Lung microvascular endothelial cell (primary cell): ENCODE results near the gene CEP68. TPM values are rescaled to one million over a fixed set of nuclear protein-coding genes. Genes with fewer than 3 reads are reported as not detected.
"Not testable (repeated sequence)": the region's sequence is repeated elsewhere in the genome, so short reads cannot be mapped to it uniquely, and the experiment has no call there.

Experiments
- DNase-seq, 2 donors: peaks; one replicate each; pipeline versions ENCODE4 v3.0.0 to v3.0.0-alpha.2; 2010; ENCODE audit warnings: low read depth in 2 of 2
- total RNA-seq: library from RNA; depleted of rRNA; stranded (reverse); fragments of >200 nt; gene quantifications from 2 replicates; pipeline ENCODE4 v1.2.1, GENCODE V29; 2014

The CEP68 gene
- total RNA-seq, 1 donor from 2014 or later, result 30.8 TPM

DNA sequence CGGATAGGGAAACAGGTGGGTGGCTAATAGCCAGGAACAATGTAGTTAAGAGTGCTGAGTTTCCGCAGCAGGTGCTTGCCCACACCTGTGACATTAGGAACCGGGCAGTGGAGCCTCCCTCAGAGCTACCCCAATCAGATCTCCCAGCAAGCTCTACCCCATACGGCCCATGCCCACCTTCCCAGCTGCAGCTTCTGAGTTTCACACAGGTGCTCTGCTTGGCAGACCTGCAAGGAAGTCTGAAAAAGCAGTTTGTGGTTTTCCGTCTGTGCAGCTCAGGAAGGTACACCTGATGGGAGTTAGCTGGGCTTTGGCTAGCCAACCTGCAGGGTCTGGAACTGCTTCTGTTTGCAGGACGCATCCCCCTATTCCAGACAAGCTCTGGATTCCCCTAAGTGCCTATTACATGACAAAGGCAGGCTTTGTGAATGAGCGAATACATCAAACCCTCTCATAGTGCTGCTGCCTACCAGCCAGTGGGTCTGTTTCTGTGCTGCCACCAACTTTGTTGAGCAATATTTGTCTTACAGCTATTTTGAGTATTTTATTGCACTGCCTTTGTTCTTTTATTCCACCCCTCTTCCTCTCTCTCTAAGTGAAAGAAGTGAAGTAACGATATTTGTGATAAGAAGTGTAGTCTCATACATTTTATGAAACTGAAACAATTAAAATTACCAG, 24.7 kb upstream of the CEP68 start:
- peak in 1 of 2 donors; percentile 63 for DNase-seq

DNA sequence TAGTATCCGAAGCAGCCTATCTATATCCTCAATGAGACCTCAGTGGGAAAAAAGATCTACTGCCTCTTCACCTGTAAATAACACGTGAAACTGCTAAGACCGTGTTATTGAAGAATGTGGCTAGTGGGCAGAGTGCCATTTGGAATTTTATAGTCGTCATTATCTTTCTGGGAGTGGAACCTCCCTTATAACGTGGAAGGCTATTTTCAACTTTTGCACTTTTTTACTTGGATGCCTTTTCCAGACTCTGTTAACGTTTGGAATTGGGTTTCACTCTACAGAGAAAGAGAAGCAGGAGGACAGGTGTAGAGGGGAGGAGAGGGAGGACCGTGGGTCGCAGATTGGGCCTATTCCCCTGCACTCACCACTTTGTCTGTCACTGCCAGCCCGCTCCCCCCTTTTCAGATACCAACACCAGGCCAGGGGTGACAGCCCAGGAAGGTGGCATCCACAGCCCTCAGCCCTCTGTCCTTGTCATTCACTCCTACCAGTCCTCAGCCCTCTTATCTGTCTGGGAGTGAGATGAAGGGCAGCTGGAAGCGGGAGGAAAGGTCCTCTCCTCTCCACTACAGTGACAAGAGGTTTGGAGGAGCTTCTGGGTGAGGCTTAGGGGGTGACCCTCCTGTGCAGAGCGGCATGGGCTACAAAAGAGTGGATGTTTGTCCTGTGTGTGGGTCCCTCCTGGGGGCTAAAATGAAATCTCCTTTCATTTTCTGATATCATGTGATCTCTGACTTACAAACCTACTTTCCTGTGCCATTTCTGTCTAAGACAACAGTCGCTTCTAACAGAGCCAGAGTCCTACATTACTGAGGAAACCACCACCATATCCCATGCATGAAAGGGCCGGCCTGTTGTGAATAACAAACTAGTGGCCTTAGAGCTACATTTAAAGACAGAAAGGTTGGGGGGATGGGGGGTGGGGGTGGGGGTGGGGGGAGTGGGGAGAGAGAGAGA, 23.9 kb upstream of the CEP68 start:
- DNase-seq, result peak in 1 of 2 donors; percentile 50

DNA sequence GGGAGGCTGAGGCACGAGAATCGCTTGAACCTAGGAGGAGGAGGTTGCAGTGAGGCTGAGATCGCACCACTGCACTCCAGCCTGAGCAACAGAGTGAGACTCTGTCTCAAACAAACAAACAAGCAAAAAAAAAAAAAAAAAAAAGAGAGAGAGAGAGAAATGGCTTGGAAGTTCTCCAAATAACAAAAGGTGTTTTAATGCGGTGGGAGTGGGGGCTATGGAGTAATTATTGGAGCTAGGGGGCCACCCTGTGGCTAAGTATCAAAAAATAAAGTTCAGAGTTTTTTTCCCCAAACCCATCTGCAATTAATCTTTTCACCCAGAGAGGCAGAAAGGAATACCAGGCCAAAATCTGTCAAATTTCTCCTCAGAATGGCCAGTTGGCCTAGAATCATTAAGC, 23.0 kb upstream of the CEP68 start:
- DNase-seq, result peak; percentile 41 to 65

DNA sequence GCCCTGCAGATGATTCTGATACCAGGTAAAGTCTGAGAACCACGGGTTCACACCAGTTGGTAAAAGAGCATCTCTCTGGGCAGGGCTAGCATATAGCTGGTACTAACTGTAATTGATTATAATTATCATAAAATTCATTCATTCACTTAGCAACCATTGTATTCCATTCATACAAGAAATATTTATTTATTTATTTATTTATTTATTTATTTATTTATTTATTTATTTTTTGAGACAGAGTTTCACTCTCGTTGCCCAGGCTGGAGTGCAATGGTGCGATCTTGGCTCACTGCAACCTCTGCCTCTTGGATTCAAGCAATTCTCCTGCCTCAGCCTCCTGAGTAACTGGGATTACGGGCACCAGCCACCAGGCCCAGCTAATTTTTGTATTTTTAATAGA, 22.5 kb upstream of the CEP68 start:
- not testable (repeated sequence) for DNase-seq

DNA sequence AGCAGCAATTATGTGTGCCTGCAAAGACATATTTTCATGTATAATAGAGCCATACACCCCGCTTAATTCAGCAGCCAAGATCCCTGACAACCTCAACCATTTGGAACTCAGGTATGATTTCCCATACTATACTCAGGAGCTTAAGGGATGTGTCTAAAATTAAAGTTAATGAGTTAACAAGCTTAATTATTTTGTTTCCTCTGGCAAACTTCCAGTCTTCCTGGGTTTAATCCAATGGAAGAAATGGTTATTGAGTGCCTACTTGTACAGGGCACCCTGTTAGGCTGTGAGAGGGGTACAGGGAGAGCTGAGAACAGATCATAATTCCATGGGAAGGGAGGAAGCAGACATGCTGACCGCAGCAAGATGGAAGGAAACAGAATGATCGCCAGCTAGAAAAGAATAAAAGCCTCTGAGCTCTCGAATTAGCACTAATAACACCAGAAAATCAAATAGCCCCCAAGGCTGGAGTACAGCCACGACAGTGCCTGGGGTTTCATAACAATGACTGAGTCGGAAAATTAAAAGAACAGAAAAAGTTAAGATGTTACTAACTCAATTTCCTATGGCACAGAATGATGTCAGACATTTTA, 20.8 kb upstream of the CEP68 start:
- DNase-seq, result peak in 1 of 2 donors; percentile 72

DNA sequence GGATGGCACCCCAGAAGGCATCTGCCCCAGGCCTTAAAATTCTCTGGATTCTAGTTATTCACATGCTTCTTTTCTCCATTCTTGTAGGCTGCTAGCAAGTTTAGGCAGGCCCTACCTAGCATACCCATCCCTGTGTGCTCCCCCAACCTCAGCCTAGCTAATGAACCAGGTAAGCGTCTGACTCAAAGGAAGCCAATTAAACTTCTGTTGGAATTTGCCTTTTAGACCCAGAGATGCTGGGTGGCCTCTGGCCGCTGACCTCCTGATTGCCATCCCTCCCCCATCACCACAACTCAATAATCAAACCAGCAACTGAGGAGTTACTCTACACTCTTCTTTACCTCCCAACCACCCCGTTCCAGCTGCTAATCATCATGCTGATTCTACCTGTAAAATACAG, 19.0 kb upstream of the CEP68 start:
- DNase-seq, result no peak

DNA sequence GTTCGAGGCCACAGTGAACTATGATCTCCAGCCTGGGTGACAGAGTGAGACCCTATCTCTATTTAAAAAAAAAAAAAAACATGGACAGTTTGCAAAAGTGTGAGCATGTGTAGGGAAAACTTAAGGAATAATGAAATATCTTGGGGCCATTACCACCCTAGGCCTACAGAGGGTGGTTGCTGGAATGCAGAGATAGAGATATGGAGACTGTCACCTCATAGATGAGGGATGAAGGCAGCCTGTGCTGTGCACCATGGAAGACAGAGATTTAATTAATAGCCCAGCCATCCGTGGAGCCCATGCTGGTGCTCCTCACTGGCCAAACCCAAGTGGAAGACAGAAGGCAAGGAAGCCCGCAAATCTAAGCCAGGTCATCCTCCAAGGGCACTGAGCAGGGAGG, 16.6 kb upstream of the CEP68 start:
- DNase-seq, result no peak

DNA sequence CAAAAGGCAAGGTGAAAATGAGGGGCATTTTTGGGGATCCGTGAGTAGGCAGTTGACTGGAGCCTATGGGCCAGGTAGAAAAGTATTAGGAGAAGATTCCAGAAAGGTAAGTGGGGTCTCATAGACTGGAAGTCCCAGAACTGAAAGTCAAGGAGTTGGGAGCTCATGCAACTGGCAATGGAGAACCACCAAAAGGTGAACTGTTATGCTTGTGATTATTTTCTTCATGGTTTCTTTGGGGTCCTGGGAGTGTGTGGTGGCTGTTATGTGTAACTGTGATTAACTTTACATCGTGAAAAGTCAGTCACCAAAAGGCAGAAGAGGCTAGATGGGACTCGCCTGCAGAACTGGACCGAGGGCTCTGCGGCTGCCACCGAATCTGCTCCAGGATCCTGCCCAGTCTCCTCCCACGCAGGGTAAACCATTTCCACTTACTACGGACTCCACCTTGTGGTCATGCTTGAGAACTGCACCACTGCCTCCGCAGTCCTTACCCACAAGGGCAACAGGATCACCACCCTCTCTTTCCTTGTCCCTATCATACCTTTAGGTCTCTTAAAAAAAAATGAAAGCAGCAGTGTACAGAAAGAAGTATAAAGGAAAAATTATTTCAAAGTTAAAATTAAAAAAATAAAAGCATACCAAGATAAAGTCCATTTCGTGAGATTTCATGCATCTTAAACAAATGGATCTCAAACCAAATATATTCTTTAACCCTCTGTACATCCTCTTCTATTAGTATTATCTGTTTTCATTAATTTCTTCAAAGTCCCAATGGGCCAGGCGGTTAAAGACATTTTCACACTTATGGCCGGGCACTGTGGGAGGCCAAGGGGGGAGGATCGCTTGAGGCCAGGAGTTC, 15.6 kb upstream of the CEP68 start:
- DNase-seq, result peak; percentile 88 to 92

DNA sequence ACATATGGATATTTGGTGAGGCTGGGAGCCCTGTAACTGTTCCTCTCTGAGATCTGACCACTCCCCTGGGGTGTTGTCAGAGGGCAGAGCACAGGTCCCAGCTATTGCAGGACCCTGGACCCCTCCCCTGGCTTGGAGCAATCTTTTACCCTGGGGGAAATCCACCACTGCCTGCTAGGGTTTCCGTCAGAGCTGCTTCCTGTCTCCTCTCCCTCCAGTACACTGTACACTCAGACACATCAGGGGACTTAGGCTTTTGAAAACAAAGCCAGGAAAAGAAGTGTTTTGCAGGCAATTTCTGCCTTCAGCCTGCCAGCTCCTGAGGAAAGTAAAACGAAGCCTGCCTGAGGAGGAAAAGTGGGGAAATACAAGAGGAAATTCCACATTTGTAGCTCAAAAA, 13.2 kb upstream of the CEP68 start:
- DNase-seq, result peak; percentile 44 to 76

DNA sequence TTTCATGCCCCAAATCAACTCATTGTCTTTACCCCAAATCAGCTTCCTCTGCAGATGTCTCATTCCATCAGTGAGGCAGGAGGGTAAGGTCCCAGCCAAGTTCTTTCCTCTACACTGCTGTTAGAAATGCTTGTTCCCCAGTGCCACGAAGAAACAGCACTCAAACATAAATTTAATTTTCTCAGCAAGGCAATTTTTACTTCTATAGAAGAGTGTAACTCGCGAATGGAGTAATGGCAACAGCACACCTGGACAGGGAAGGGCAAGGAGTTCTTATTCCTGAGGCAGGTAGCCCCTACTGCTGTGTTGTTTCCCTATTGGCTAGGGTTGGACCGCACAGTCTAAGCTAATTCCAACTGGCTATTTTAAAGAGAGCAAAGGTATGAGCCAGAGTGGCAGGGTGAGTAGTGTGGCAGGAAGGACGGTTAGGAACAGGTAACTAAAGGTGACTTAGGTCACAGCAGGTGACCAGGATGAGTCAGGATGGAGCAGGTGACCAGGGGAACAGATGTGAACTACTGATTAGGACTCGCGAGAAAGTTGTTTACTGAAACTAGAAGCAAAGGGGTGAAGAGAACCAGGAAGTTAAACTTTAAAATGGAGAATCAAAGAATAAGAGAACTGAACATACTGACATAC, 12.0 kb upstream of the CEP68 start:
- DNase-seq, result no peak

DNA sequence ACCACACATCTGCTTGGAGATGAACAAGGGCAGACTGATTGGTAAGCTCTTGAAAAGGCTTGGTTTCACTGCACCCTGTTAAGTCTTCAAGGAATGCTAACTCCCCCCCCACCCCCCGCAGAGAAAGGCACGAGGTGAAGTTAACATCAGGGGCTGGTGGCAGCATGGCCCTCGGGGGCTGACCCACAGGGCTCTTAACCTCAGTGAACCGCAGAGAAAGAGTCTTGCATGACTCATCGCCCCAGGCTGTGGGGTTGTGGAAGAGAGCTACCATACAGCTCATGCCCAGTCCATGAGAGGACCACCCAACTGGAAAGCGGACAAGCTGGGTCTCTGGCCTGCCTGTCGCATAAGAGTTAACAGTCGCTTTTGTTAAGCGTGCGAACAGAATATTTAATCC, 10.6 kb upstream of the CEP68 start:
- no peak for DNase-seq

DNA sequence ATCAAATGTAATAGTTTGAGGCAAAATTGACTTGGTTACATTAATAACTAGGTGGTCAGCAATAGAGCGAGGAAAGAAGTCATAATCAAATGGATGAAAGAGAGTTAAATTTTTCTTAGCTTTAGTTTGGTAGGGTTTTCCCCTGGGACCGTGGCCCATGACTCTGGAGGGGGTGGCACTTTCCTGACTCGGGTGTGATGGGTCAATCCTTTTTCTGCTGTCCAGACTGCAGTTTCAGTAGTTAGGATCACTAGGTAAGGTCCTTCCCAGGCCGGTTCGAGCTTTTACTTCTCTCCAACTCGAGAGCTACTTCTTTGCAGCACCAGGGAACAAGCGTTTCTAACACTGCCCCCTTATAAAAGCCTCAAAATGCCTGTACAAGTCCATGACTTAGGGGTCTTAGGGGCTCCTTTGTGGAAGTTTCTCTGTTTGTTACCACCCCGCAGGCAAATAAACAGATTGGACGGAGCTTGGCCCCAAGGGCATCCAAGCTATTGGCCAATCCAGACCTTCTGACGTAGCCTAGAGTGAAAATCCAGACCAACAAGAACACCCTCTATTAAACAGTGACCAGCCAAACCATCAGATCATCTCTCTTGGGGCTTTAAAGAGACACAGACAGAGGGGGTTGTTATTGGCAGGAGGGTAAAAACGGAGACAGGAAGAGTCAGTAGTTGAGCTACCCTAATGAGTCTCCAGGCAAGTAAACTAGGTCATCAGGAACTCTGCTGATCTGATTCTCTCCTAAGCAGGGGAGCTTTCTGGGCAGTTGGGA, 9.4 kb upstream of the CEP68 start:
- no peak for DNase-seq

DNA sequence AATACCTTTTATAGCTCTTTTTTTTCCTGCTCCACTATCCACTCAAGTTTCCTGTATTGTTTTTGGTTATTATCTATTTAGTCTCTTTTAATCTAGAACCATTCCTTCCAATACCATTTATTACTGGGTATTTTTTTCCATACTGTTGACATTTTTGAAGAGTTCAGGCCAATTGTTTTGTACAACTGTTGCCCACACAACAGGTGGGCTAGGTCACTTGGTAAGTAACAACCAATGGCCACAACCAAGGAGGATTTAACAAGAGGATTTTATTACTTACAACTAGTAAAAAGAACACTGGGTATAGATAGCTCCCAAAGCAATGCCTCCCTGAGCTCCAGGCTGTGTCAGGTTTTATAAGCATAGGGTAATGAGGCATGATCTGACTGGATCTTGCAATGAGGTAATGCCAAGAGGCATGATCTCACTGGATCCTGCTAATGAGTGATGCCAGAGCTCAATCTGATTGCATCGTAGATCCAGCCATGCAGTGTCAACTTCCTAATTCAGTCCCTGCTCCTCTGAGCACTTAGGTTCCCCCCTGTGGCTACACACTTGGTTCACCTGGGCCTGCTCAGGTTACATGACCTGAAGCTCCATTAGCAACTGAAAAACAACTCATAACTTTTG, 7.1 kb upstream of the CEP68 start:
- DNase-seq, result no peak

DNA sequence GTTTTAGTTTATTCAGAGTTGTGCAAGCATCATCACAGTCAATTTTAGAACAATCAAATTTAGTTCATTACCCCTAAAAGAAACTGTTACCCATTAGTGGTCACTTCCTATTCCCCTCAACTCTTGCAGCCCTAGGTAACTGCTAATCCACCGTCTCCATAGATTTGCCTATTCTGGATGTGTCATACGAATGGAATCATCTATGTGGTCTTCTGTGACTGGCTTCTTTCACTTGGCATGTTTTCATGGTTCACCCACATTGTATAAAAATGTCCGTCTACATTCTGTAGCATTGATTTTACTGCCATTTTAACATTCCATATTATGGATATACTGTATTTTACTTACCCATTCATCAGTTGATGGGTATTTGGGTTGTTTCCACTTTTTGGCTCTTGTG, 5.3 kb upstream of the CEP68 start:
- DNase-seq, result no peak

DNA sequence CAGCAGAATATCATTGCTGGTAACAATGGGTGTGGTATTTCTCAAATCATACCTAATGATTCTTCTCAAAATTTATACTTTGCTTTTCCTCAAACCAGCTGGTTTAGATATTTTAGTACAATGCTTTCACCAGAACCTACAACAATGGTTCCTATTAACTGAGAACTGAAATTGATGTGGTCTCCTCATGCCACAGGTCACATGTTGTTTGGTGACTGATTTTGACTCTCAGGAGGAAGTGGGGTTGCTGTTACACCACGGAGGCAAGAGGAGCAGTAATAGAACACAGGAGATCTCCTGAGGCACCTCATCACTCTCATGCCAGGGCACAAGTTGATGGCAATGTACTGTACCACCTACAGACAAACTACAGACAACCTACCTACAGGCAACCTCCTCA, 3.0 kb upstream of the CEP68 start:
- no peak for DNase-seq

DNA sequence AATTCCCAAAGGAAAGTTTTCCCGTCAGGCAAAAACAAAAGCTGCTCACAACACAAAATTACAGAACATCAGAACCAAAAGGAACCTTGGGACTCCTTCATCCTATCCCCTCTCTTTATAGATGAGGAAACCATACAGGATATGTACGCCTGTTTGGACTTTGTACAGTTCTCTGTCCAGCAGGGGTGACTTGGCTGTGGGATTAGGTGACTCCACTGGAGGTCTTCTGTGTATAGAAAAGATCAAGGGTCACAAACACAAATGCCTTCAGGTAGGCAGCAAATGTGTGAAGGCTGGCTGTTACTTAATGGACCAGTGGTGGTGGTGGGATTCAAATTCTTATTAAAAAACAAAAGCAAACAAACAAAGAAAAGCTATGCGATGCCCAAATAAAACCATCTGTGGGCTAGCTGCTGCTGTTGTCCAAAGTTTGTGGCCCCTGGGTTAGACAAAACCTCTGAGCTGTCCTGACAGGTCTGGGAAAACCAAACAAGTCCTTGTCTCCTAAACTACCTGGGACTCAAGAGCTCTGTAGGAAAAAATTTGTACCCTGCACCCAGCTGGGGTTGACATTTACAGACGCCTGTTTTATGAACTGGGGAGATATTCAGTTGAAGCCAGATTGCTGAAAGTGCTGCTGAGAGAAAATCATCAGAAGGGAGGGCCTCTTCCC, 1.3 kb upstream of the CEP68 start:
- DNase-seq, result no peak

DNA sequence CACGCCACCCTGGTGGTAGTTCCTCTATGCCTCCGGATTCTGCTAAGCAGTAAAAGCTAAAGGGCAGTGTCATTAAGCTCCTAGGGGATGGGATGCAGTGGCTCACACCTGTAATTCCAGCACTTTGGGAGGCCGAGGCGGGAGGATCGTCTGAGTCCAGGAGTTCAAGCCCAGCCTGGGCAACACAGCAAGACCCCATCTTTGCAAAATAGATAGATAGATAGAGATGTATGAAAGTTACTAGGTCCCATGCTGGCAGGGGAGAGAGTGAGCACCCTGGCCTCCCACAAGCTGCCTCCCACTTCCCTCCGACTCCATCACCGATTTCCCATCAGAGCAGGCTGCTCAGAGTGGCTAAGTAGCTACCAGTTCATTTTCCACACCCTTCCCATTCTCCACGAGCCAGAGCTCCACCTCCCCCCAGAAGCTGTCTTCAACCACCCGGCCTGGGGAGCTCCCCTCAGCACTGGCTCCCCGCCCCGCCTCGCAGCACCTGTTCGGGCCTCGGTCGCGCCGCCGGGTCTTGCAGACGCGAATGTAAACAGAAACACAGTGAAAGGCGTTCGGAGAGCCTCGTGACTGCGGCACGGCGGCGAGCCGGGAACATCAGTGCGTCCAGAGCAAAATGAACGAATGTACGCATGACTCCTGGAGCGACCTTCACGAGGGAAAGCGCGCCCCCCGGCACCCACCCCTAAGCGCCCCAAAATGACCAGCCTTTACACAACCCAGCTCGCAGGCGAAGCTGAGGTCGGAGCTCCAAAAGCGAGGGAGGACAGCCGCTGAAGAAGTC, 598 bp upstream of the CEP68 start:
- DNase-seq, result no peak

DNA sequence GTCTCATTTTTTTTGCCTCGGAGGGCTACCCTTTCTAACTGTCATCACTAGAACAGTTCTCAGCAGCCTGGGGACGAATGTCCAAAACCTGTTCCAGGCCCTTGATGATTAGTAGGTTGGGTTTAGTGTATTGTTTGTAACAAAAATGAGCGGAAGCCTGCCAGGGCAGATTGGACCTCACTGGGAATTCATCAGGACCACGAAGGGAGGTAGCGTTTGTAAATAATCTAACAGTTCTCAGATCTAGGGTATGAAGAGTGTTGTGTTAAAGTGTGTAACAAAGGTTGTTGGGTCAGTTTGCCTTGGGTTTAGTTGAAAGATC, 799 bp downstream of the CEP68 start:
- no peak for DNase-seq
